B cell (primary cell): ENCODE results near the gene CFAP251. TPM values are rescaled to one million over a fixed set of nuclear protein-coding genes. Genes with fewer than 3 reads are reported as not detected.

ENCODE experiments used
- ATAC-seq: fragments of 200-7000 bp; cut with Tn5 transposase; one replicate; pipeline ENCODE4 v1.10.0; 2021; ENCODE audit warnings: low read depth, mild to moderate bottlenecking, moderate number of reproducible peaks, moderate library complexity
- CTCF ChIA-PET: fragments of 350-600 bp; sonication (Branson Sonifier 250); formaldehyde crosslinking; loops from one replicate; lab custom pipeline; 2021; ENCODE audit warnings: antibody characterized with exemption, inconsistent platforms; lab: Charles Lee
- POLR2A ChIA-PET: fragments of 350-600 bp; sonication (Branson Sonifier 250); formaldehyde crosslinking; loops from one replicate; lab custom pipeline; 2021; ENCODE audit warnings: antibody characterized with exemption; lab: Charles Lee
- DNase-seq: peaks from one replicate; pipeline ENCODE4 v3.0.0; 2013
- H2AFZ ChIP-seq: 2 replicates; pipeline ENCODE4 v1.6.1; 2012; ENCODE audit warnings: mild to moderate bottlenecking, low read depth, low read length; ENCODE audit not compliant: insufficient read depth, poor library complexity, severe bottlenecking
- H3K27ac ChIP-seq, 2 donors: 1 replicate in 1 of 2; 2 replicates in 1 of 2; pipeline ENCODE4 v1.5.1; 2012 to 2013; ENCODE audit warnings: low read length in 2 of 2, mild to moderate bottlenecking in 2 of 2, moderate library complexity in 1 of 2
- H3K27me3 ChIP-seq, 4 experiments: fragments of 200-600 bp in 1 of 4; sonication (generic) in 1 of 4; replicated peaks in 1 of 4; 1 replicate in 2 of 4; 2 replicates in 2 of 4; pipeline versions ENCODE4 v1.6.1 to v1.7.0; 2013 to 2016; ENCODE audit warnings: low read length in 3 of 4, mild to moderate bottlenecking in 2 of 4, mixed read lengths in 1 of 4, moderate library complexity in 1 of 4; ENCODE audit not compliant: insufficient read depth in 4 of 4, control insufficient read depth in 3 of 4; ENCODE audit errors: control extremely low read depth in 1 of 4
- H3K36me3 ChIP-seq, 2 experiments: replicated peaks in 1 of 2; 1 replicate in 1 of 2; 2 replicates in 1 of 2; pipeline versions ENCODE4 v1.6.1 to v1.7.1; 2013; ENCODE audit warnings: low read length in 1 of 2; ENCODE audit not compliant: insufficient read depth in 2 of 2, control insufficient read depth in 1 of 2; ENCODE audit errors: control extremely low read depth in 1 of 2, extremely low read depth in 1 of 2
- H3K4me1 ChIP-seq, 2 donors: fragments of 200-600 bp in 1 of 2; sonication (generic) in 1 of 2; 1 replicate in 1 of 2; 2 replicates in 1 of 2; pipeline versions ENCODE4 v1.5.1 to v1.6.1; 2013 to 2017; ENCODE audit warnings: low read length in 2 of 2; ENCODE audit not compliant: control insufficient read depth in 2 of 2, insufficient read depth in 2 of 2
- H3K4me2 ChIP-seq: replicated peaks from 2 replicates; pipeline ENCODE3; 2012; ENCODE audit warnings: mild to moderate bottlenecking, low read depth, low read length; ENCODE audit not compliant: poor library complexity, severe bottlenecking
- H3K4me3 ChIP-seq, 5 experiments: fragments of 200-600 bp in 1 of 5; sonication (generic) in 1 of 5; 1 replicate in 3 of 5; 2 replicates in 2 of 5; pipeline versions ENCODE4 v1.5.1 to v1.7.0; 2011 to 2016; ENCODE audit warnings: low read length in 4 of 5, mild to moderate bottlenecking in 4 of 5, low read depth in 2 of 5, control low read depth in 1 of 5, moderate library complexity in 1 of 5; ENCODE audit not compliant: insufficient read depth in 1 of 5; ENCODE audit errors: control extremely low read depth in 1 of 5, extremely low read depth in 1 of 5
- H3K79me2 ChIP-seq: fragments of 200-600 bp; sonication (generic); one replicate; pipeline ENCODE4 v1.6.0; 2016; ENCODE audit warnings: low read length; ENCODE audit not compliant: control insufficient read depth, insufficient read depth
- H3K9ac ChIP-seq: fragments of 200-600 bp; sonication (generic); 2 replicates; pipeline ENCODE4 v1.6.1; 2017; ENCODE audit warnings: mild to moderate bottlenecking, low read length, moderate library complexity
- H3K9me3 ChIP-seq, 3 donors: one replicate each; pipeline versions ENCODE4 v1.6.1 to v1.7.1; 2013; ENCODE audit warnings: low read length in 2 of 3; ENCODE audit not compliant: control insufficient read depth in 2 of 3, insufficient read depth in 1 of 3; ENCODE audit errors: control extremely low read depth in 1 of 3
- H4K20me1 ChIP-seq: 2 replicates; pipeline ENCODE4 v1.6.0; 2012; ENCODE audit warnings: mild to moderate bottlenecking, low read length; ENCODE audit not compliant: insufficient read depth, control insufficient read depth, poor library complexity, severe bottlenecking
- H3K27ac Mint-ChIP-seq: one replicate; pipeline ENCODE4 v1.8.0; 2021; ENCODE audit warnings: mixed read lengths
- H3K27me3 Mint-ChIP-seq: one replicate; pipeline ENCODE4 v1.8.0; 2021; ENCODE audit warnings: mixed read lengths
- H3K4me1 Mint-ChIP-seq: one replicate; pipeline ENCODE4 v1.8.0; 2021; ENCODE audit warnings: mixed read lengths
- H3K4me3 Mint-ChIP-seq: one replicate; pipeline ENCODE4 v1.8.0; 2021; ENCODE audit warnings: mixed read lengths
- H3K9me3 Mint-ChIP-seq: one replicate; pipeline ENCODE4 v1.8.0; 2022; ENCODE audit warnings: mixed read lengths; ENCODE audit not compliant: insufficient read depth
- EZH2 ChIP-seq: IDR thresholded peaks from 2 replicates; pipeline ENCODE4 v1.6.1; 2012; ENCODE audit warnings: borderline replicate concordance, low read depth, mild to moderate bottlenecking, moderate library complexity, low read length; ENCODE audit not compliant: insufficient read depth, poor library complexity, severe bottlenecking
- WGBS: methylation state at CpG from one replicate; pipeline ENCODE4 v1.1.5; 2013; ENCODE audit warnings: missing lambda C conversion rate; ENCODE audit not compliant: insufficient coverage; 5-methylcytosine and 5-hydroxymethylcytosine counted together
- intact Hi-C: fragments of 100-400 bp; cut with micrococcal nuclease; formaldehyde crosslinking; loops from one replicate; pipeline ENCODE4 v1.10.0; 2022
- polyA plus RNA-seq: library from polyadenylated mRNA; depleted of rRNA; stranded (reverse); fragments of >200 nt; gene quantifications from 2 replicates; pipeline ENCODE4 v1.2.3, GENCODE V29; 2012
- total RNA-seq, 2 donors: library from RNA; stranded (reverse); fragments of 120-200 nt in 1 of 2; gene quantifications; 1 replicate in 1 of 2; 2 replicates in 1 of 2; pipeline versions ENCODE4 v1.2.3 to v1.2.4, GENCODE V29; 2013 to 2022
- TF ChIP-seq, protein P1 (sequence below): fragments of 200-600 bp; IDR thresholded peaks from one replicate; pipeline ENCODE4 v1.8.0; 2022; ENCODE audit warnings: antibody characterized with exemption, mild to moderate bottlenecking

Gene CFAP251
- total and polyA plus RNA-seq, 2 donors (not counting 1 experiment from before 2014, with no cell fraction given), result 0.22 to 1.6 TPM

DNA sequence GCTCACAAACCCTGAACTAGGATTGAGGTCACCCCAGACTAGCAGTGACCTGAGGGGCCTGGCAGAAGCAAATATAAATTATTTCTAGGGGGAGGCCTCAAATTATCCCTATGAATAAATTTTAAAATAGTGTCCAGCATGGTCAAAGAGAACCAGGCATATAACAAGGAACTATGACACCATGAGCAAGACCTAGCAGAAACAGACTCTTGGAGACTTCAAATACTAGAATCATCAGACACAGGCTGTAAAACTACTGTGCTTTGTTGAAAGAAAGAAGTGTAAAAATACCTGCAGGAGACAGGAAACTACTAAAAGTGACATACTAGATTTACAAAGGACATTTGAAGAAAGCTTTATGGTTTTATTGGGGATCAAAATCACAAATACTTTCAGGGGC is 100.1 kb downstream of the CFAP251 start:
- peaks cover 5% of the 10 kb centered on the region for H3K9me3 Mint-ChIP-seq
- POLR2A ChIA-PET, result interaction anchor here (0.9 to 1.2 kb wide), 2 partner anchors 9 to 14 kb away, joined by 3 to 4 read pairs; no protein-coding TSS in a partner anchor

DNA sequence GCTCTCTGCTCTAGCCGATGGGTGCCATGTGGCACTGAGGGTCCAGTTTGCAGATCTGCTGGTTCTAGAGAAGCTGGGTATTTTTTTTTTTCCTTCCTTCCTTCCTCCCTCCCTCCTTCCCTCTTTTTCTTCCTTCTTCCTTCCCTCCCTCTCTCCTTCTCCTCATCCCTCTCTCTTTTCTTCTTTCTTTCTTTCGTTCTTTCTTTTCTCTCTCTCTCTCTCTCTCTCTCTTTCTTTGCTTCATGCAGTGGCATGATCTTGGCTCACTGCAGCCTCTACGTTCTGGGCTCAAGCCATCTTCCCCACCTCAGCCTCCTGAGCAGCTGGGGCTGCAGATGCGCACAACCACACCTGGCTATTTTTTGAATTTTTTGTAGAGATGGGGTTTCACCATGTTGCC is 100.5 kb downstream of the CFAP251 start:
- Histone ChIP-seq H3K27ac (no peak overlapping the region), H3K4me1 (peaks cover 12 to 23% of the 10 kb centered on the region in 2 donors), H3K79me2 (peaks cover 68% of the 10 kb centered on the region), H2AFZ (no peak overlapping the region), H4K20me1 (peaks cover 7% of the 10 kb centered on the region), H3K27me3 (no peaks in the 10 kb centered on the region), H3K9me3 (peaks cover 0 to 12% (median 3%) of the 10 kb centered on the region in 3 donors), H3K36me3 (no peaks in the 10 kb centered on the region), H3K9ac (no peak overlapping the region), H3K4me3 (no peak overlapping the region), H3K4me2 (no peak overlapping the region)
- no peak for ATAC-seq
- POLR2A ChIA-PET, result interaction anchor here (0.9 kb wide), 1 partner anchor 10 kb away, joined by 3 read pairs; no protein-coding TSS in a partner anchor
- H3K27ac Mint-ChIP-seq, result no peak overlapping the region
- CTCF ChIA-PET, result no interaction called here
- no peaks in the 10 kb centered on the region for H3K27me3 Mint-ChIP-seq
- intact Hi-C loops, result no loop called here
- 100% methylated on average over 1 of the region's 4 CpGs for WGBS
- DNase-seq, result no peak
- H3K4me1 Mint-ChIP-seq, result peaks cover 28% of the 10 kb centered on the region
- TF ChIP-seq EZH2, result no peak
- TF ChIP-seq, protein P1, sequence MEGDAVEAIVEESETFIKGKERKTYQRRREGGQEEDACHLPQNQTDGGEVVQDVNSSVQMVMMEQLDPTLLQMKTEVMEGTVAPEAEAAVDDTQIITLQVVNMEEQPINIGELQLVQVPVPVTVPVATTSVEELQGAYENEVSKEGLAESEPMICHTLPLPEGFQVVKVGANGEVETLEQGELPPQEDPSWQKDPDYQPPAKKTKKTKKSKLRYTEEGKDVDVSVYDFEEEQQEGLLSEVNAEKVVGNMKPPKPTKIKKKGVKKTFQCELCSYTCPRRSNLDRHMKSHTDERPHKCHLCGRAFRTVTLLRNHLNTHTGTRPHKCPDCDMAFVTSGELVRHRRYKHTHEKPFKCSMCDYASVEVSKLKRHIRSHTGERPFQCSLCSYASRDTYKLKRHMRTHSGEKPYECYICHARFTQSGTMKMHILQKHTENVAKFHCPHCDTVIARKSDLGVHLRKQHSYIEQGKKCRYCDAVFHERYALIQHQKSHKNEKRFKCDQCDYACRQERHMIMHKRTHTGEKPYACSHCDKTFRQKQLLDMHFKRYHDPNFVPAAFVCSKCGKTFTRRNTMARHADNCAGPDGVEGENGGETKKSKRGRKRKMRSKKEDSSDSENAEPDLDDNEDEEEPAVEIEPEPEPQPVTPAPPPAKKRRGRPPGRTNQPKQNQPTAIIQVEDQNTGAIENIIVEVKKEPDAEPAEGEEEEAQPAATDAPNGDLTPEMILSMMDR, result no peak
- no peak overlapping the region for H3K4me3 Mint-ChIP-seq
- peaks cover 5% of the 10 kb centered on the region for H3K9me3 Mint-ChIP-seq

More for the DNA sequence above, 100.1 kb downstream of the CFAP251 start:
- H3K4me1 Mint-ChIP-seq, result peaks cover 29% of the 10 kb centered on the region
- H3K27ac Mint-ChIP-seq, result no peak overlapping the region
- Histone ChIP-seq H3K9me3 (peaks cover 0 to 12% (median 3%) of the 10 kb centered on the region in 3 donors), H2AFZ (no peak overlapping the region), H3K4me3 (no peak overlapping the region), H4K20me1 (peaks cover 3% of the 10 kb centered on the region), H3K27ac (no peak overlapping the region), H3K4me2 (no peak overlapping the region), H3K4me1 (peaks cover 14 to 22% of the 10 kb centered on the region in 2 donors), H3K9ac (no peak overlapping the region), H3K27me3 (no peaks in the 10 kb centered on the region), H3K36me3 (no peaks in the 10 kb centered on the region), H3K79me2 (peaks cover 64% of the 10 kb centered on the region)
- TF ChIP-seq EZH2, result no peak
- TF ChIP-seq, protein P1, result no peak
- no peak for DNase-seq
- no peaks in the 10 kb centered on the region for H3K27me3 Mint-ChIP-seq
- CTCF ChIA-PET, result no interaction called here
- ATAC-seq, result no peak
- intact Hi-C loops, result no loop called here
- no peak overlapping the region for H3K4me3 Mint-ChIP-seq
